Measurements from ENCODE around the gene TBC1D25. TPM values are rescaled to one million over a fixed set of nuclear protein-coding genes. Genes with fewer than 3 reads are reported as not detected.

Gene TBC1D25
- 2.1 TPM for total RNA-seq

GRCh38 chrX:48539345-48540027 lies at the start of gene TBC1D25:
Gene TBC1D25, plus strand, starts transcription at chrX:48539714. Its CDS starts 84 bp downstream, at chrX:48539798.
- H3K4me3 ChIP-seq (ENCODE audit: low read length in 3 of 3) = peak within 1 kb of the TSS; percentile 75 to 84 (median 79)

GRCh38 chrX:48489892-48490291 lies 49.6 kb upstream of the TBC1D25 start:
- Histone ChIP-seq H3K9me3 (ENCODE audit: control insufficient read depth in 3 of 3, low read length in 3 of 3) (no peaks in the 10 kb centered on the region), H3K36me3 (ENCODE audit: control insufficient read depth in 3 of 3, insufficient read depth in 3 of 3, low read length in 3 of 3) (peaks cover 0 to 5% (median 0%) of the 10 kb centered on the region in 3 donors), H3K4me3 (ENCODE audit: low read length in 3 of 3) (no peak overlapping the region), H3K27me3 (ENCODE audit: control insufficient read depth in 3 of 3, insufficient read depth in 3 of 3, low read length in 3 of 3) (peaks cover 0 to 4% (median 0%) of the 10 kb centered on the region in 3 donors), H3K27ac (ENCODE audit: low read depth, low read length) (no peak overlapping the region), H3K9ac (ENCODE audit: low read depth in 1 of 3, low read length in 3 of 3) (no peak overlapping the region), H3K4me1 (ENCODE audit: control insufficient read depth in 3 of 3, insufficient read depth in 3 of 3, low read length in 3 of 3) (no peaks in the 10 kb centered on the region)

More at GRCh38 chrX:48539345-48540027, at the start of gene TBC1D25:
- Histone ChIP-seq H3K4me1 (ENCODE audit: control insufficient read depth in 3 of 3, insufficient read depth in 3 of 3, low read length in 3 of 3) (peaks cover 0 to 6% (median 2%) of the 10 kb centered on the region in 3 donors), H3K36me3 (ENCODE audit: control insufficient read depth in 3 of 3, insufficient read depth in 3 of 3, low read length in 3 of 3) (peaks cover under 1 to 3% (median 2%) of the 10 kb centered on the region in 3 donors), H3K27me3 (ENCODE audit: control insufficient read depth in 3 of 3, insufficient read depth in 3 of 3, low read length in 3 of 3) (no peaks in the 10 kb centered on the region), H3K9me3 (ENCODE audit: control insufficient read depth in 3 of 3, low read length in 3 of 3) (no peaks in the 10 kb centered on the region), H3K27ac (ENCODE audit: low read depth, low read length) (peak within 1 kb of the TSS; percentile 88), H3K9ac (ENCODE audit: low read depth in 1 of 3, low read length in 3 of 3) (peak within 1 kb of the TSS; percentile 65 to 79 (median 71))

GRCh38 chrX:48490661-48491060 lies 48.9 kb upstream of the TBC1D25 start:
- Histone ChIP-seq H3K4me3 (ENCODE audit: low read length in 3 of 3) (no peak overlapping the region), H3K36me3 (ENCODE audit: control insufficient read depth in 3 of 3, insufficient read depth in 3 of 3, low read length in 3 of 3) (peaks cover 0 to 2% (median 0%) of the 10 kb centered on the region in 3 donors), H3K4me1 (ENCODE audit: control insufficient read depth in 3 of 3, insufficient read depth in 3 of 3, low read length in 3 of 3) (no peaks in the 10 kb centered on the region), H3K27me3 (ENCODE audit: control insufficient read depth in 3 of 3, insufficient read depth in 3 of 3, low read length in 3 of 3) (peaks cover 0 to 4% (median 0%) of the 10 kb centered on the region in 3 donors), H3K27ac (ENCODE audit: low read depth, low read length) (no peak overlapping the region), H3K9ac (ENCODE audit: low read depth in 1 of 3, low read length in 3 of 3) (no peak overlapping the region), H3K9me3 (ENCODE audit: control insufficient read depth in 3 of 3, low read length in 3 of 3) (no peaks in the 10 kb centered on the region)

GRCh38 chrX:48491809-48492208 lies 47.7 kb upstream of the TBC1D25 start:
- H3K27ac ChIP-seq (ENCODE audit: low read depth, low read length) = no peak overlapping the region
- H3K27me3 ChIP-seq (ENCODE audit: control insufficient read depth in 3 of 3, insufficient read depth in 3 of 3, low read length in 3 of 3) = peaks cover 0 to 4% (median 0%) of the 10 kb centered on the region in 3 donors
- no peak overlapping the region for H3K4me3 ChIP-seq (ENCODE audit: low read length in 3 of 3)
- H3K9ac ChIP-seq (ENCODE audit: low read depth in 1 of 3, low read length in 3 of 3) = no peak overlapping the region
- no peaks in the 10 kb centered on the region for H3K4me1 ChIP-seq (ENCODE audit: control insufficient read depth in 3 of 3, insufficient read depth in 3 of 3, low read length in 3 of 3)
- no peaks in the 10 kb centered on the region for H3K9me3 ChIP-seq (ENCODE audit: control insufficient read depth in 3 of 3, low read length in 3 of 3)
- H3K36me3 ChIP-seq (ENCODE audit: control insufficient read depth in 3 of 3, insufficient read depth in 3 of 3, low read length in 3 of 3) = peaks cover 0 to 2% (median 0%) of the 10 kb centered on the region in 3 donors

GRCh38 chrX:48492293-48492910 lies 47.1 kb upstream of the TBC1D25 start:
- Histone ChIP-seq H3K9ac (ENCODE audit: low read depth in 1 of 3, low read length in 3 of 3) (no peak overlapping the region), H3K27me3 (ENCODE audit: control insufficient read depth in 3 of 3, insufficient read depth in 3 of 3, low read length in 3 of 3) (peaks cover 0 to 4% (median 0%) of the 10 kb centered on the region in 3 donors), H3K4me3 (ENCODE audit: low read length in 3 of 3) (no peak overlapping the region), H3K4me1 (ENCODE audit: control insufficient read depth in 3 of 3, insufficient read depth in 3 of 3, low read length in 3 of 3) (no peaks in the 10 kb centered on the region), H3K9me3 (ENCODE audit: control insufficient read depth in 3 of 3, low read length in 3 of 3) (no peaks in the 10 kb centered on the region), H3K27ac (ENCODE audit: low read depth, low read length) (no peak overlapping the region), H3K36me3 (ENCODE audit: control insufficient read depth in 3 of 3, insufficient read depth in 3 of 3, low read length in 3 of 3) (no peaks in the 10 kb centered on the region)

GRCh38 chrX:48493890-48494364 lies 45.6 kb upstream of the TBC1D25 start:
- H3K27me3 ChIP-seq (ENCODE audit: control insufficient read depth in 3 of 3, insufficient read depth in 3 of 3, low read length in 3 of 3) = peaks cover 0 to 4% (median 0%) of the 10 kb centered on the region in 3 donors
- H3K9me3 ChIP-seq (ENCODE audit: control insufficient read depth in 3 of 3, low read length in 3 of 3) = no peaks in the 10 kb centered on the region
- H3K9ac ChIP-seq (ENCODE audit: low read depth in 1 of 3, low read length in 3 of 3) = no peak overlapping the region
- no peak overlapping the region for H3K27ac ChIP-seq (ENCODE audit: low read depth, low read length)
- no peaks in the 10 kb centered on the region for H3K36me3 ChIP-seq (ENCODE audit: control insufficient read depth in 3 of 3, insufficient read depth in 3 of 3, low read length in 3 of 3)
- H3K4me1 ChIP-seq (ENCODE audit: control insufficient read depth in 3 of 3, insufficient read depth in 3 of 3, low read length in 3 of 3) = no peaks in the 10 kb centered on the region
- no peak overlapping the region for H3K4me3 ChIP-seq (ENCODE audit: low read length in 3 of 3)

- H3K36me3 ChIP-seq (ENCODE audit: control insufficient read depth in 3 of 3, insufficient read depth in 3 of 3, low read length in 3 of 3) = no peaks in the 10 kb centered on the region
- no peak overlapping the region for H3K4me3 ChIP-seq (ENCODE audit: low read length in 3 of 3)
- no peaks in the 10 kb centered on the region for H3K27me3 ChIP-seq (ENCODE audit: control insufficient read depth in 3 of 3, insufficient read depth in 3 of 3, low read length in 3 of 3)
- no peak overlapping the region for H3K9ac ChIP-seq (ENCODE audit: low read depth in 1 of 3, low read length in 3 of 3)
- H3K9me3 ChIP-seq (ENCODE audit: control insufficient read depth in 3 of 3, low read length in 3 of 3) = no peaks in the 10 kb centered on the region
- H3K4me1 ChIP-seq (ENCODE audit: control insufficient read depth in 3 of 3, insufficient read depth in 3 of 3, low read length in 3 of 3) = no peaks in the 10 kb centered on the region
- no peak overlapping the region for H3K27ac ChIP-seq (ENCODE audit: low read depth, low read length)
Observed at GRCh38 chrX:48496660-48497059, 42.9 kb upstream of the TBC1D25 start.

- no peak overlapping the region for H3K27ac ChIP-seq (ENCODE audit: low read depth, low read length)
- no peak overlapping the region for H3K4me3 ChIP-seq (ENCODE audit: low read length in 3 of 3)
- H3K36me3 ChIP-seq (ENCODE audit: control insufficient read depth in 3 of 3, insufficient read depth in 3 of 3, low read length in 3 of 3) = no peaks in the 10 kb centered on the region
- H3K4me1 ChIP-seq (ENCODE audit: control insufficient read depth in 3 of 3, insufficient read depth in 3 of 3, low read length in 3 of 3) = no peaks in the 10 kb centered on the region
- H3K27me3 ChIP-seq (ENCODE audit: control insufficient read depth in 3 of 3, insufficient read depth in 3 of 3, low read length in 3 of 3) = no peaks in the 10 kb centered on the region
- no peak overlapping the region for H3K9ac ChIP-seq (ENCODE audit: low read depth in 1 of 3, low read length in 3 of 3)
- H3K9me3 ChIP-seq (ENCODE audit: control insufficient read depth in 3 of 3, low read length in 3 of 3) = no peaks in the 10 kb centered on the region
Observed at GRCh38 chrX:48497871-48498270, 41.6 kb upstream of the TBC1D25 start.

- H3K27ac ChIP-seq (ENCODE audit: low read depth, low read length) = no peak overlapping the region
- no peaks in the 10 kb centered on the region for H3K4me1 ChIP-seq (ENCODE audit: control insufficient read depth in 3 of 3, insufficient read depth in 3 of 3, low read length in 3 of 3)
- no peak overlapping the region for H3K9ac ChIP-seq (ENCODE audit: low read depth in 1 of 3, low read length in 3 of 3)
- no peaks in the 10 kb centered on the region for H3K36me3 ChIP-seq (ENCODE audit: control insufficient read depth in 3 of 3, insufficient read depth in 3 of 3, low read length in 3 of 3)
- no peaks in the 10 kb centered on the region for H3K9me3 ChIP-seq (ENCODE audit: control insufficient read depth in 3 of 3, low read length in 3 of 3)
- H3K27me3 ChIP-seq (ENCODE audit: control insufficient read depth in 3 of 3, insufficient read depth in 3 of 3, low read length in 3 of 3) = no peaks in the 10 kb centered on the region
- no peak overlapping the region for H3K4me3 ChIP-seq (ENCODE audit: low read length in 3 of 3)
Observed at GRCh38 chrX:48498374-48498809, 41.1 kb upstream of the TBC1D25 start.

GRCh38 chrX:48504261-48504660 lies 35.3 kb upstream of the TBC1D25 start:
- Histone ChIP-seq H3K4me3 (ENCODE audit: low read length in 3 of 3) (no peak overlapping the region), H3K9ac (ENCODE audit: low read depth in 1 of 3, low read length in 3 of 3) (no peak overlapping the region), H3K36me3 (ENCODE audit: control insufficient read depth in 3 of 3, insufficient read depth in 3 of 3, low read length in 3 of 3) (no peaks in the 10 kb centered on the region), H3K4me1 (ENCODE audit: control insufficient read depth in 3 of 3, insufficient read depth in 3 of 3, low read length in 3 of 3) (peaks cover 0 to 7% (median 0%) of the 10 kb centered on the region in 3 donors), H3K9me3 (ENCODE audit: control insufficient read depth in 3 of 3, low read length in 3 of 3) (no peaks in the 10 kb centered on the region), H3K27me3 (ENCODE audit: control insufficient read depth in 3 of 3, insufficient read depth in 3 of 3, low read length in 3 of 3) (no peaks in the 10 kb centered on the region), H3K27ac (ENCODE audit: low read depth, low read length) (no peak overlapping the region)

Measured in skeletal muscle tissue (tissue), 4 donors.